Transverse colon (tissue), 4 donors: ENCODE measurements around the gene ACACA.

Experiments used
- CTCF ChIP-seq, 5 experiments: fragments of 200-600 bp in 3 of 5; fragments of 450-650 bp in 2 of 5; sonication (generic) in 3 of 5; IDR thresholded peaks; 1 replicate in 2 of 5; 2 replicates in 3 of 5; pipeline ENCODE4 v1.5.1; 2016 to 2017; ENCODE audit warnings: antibody characterized with exemption in 5 of 5, inconsistent platforms in 3 of 5, mild to moderate bottlenecking in 2 of 5, moderate library complexity in 1 of 5
- EP300 ChIP-seq: sonication (generic); formaldehyde crosslinking; IDR thresholded peaks from one replicate; pipeline ENCODE4 v1.6.1; 2017; ENCODE audit warnings: antibody characterized with exemption, low read depth
- POLR2A ChIP-seq: fragments of 450-650 bp; IDR thresholded peaks from one replicate; pipeline ENCODE4 v1.6.1; 2016; ENCODE audit warnings: antibody characterized with exemption, mild to moderate bottlenecking, moderate library complexity
- POLR2AphosphoS5 ChIP-seq, 3 donors: sonication (generic); formaldehyde crosslinking; IDR thresholded peaks; one replicate each; pipeline ENCODE4 v1.6.1; 2016; ENCODE audit warnings: antibody characterized with exemption in 3 of 3

- TF ChIP-seq POLR2A (no peak), CTCF (IDR thresholded peaks at IDR 0.05) (no peak), POLR2AphosphoS5 (IDR thresholded peaks at IDR 0.05) (no peak), EP300 (no peak)
These were observed 340.9 kb downstream of the ACACA start for GRCh38 chr17:37065486-37066321.
